Measurements from ENCODE around the gene ECT2L.

Gene ECT2L

DNA sequence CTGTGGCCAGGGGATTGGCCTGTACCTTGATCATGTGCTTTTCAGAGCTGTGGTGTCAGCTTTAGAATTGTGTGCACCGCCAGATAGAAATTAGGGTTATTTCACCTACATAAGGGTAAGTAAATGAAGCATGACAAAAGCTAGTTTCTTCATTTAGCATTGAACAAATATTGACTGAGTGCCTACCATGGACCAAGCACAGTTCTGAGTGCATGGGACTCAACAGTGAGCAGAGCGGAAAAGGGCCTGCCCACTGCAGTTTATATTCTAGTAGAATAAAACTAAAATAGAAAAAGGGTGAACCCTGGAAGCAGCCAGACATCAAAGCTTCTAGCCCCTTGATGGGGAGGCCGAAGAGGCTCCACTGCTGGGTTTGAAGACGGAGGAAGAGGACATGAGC is 25.6 kb downstream of the ECT2L start:
- Mint-ChIP-seq H3K4me1 (ENCODE audit: low read depth) (peaks cover 8% of the 10 kb centered on the region), H3K9me3 (ENCODE audit: low read depth) (no peaks in the 10 kb centered on the region), H3K27me3 (no peaks in the 10 kb centered on the region), H3K27ac (no peak overlapping the region), H3K36me3 (no peaks in the 10 kb centered on the region), H3K4me3 (no peak overlapping the region)

DNA sequence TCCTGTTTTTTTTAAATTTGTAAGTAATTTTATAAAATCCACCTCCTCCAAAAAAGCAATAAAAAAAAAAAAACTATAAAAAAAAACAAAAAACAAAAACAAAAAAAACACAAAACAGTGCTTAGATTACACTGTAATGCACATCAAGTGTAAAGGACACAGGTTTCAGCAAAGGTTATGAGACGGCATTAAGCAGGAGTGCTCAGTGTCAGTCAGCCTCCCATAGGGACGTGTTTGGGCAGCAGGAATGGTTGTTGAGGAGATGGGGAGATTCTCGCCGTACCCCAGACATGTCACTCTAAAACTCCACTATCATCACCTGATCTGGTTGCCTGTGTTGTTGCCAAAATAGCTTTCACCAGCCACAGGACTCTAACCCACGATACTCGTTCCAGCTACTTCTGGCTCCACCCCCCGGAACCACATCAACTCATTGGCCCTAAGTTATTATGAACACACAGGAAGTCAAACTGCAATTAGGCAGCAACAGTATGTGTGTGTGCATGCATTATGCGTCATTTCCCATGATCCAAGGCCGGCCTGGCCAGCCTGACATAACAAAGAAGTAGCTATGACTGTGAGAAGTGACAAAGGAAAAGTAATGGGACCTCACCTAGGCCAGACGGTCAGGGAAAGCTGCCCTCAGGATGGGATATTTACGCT is 28.7 kb downstream of the ECT2L start:
- no peaks in the 10 kb centered on the region for H3K9me3 Mint-ChIP-seq (ENCODE audit: low read depth)
- H3K27me3 Mint-ChIP-seq: no peaks in the 10 kb centered on the region
- no peaks in the 10 kb centered on the region for H3K36me3 Mint-ChIP-seq
- H3K4me1 Mint-ChIP-seq (ENCODE audit: low read depth): peaks cover 7% of the 10 kb centered on the region
- no peak overlapping the region for H3K4me3 Mint-ChIP-seq
- no peak overlapping the region for H3K27ac Mint-ChIP-seq

DNA sequence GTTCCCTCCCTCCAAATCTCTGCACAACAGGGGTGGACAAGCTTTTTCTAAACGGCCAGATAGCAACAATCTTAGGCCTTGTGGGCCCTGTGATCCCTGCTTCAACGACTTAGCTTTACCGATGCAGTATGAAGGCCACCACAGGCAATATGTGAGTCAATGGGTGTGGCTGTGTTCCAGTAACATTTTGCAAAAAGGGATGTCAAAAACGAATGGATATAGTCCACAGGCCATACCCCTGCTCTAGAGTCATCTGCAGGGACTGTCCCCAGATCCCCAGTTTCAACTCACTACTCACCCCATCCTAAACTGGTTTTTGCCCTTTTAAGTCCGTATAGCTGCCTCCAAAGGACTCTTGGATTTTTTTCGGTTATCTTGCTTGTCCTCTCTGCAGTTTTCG is 34.4 kb downstream of the ECT2L start:
- Mint-ChIP-seq H3K4me1 (ENCODE audit: low read depth) (no peaks in the 10 kb centered on the region), H3K9me3 (ENCODE audit: low read depth) (no peaks in the 10 kb centered on the region), H3K36me3 (no peaks in the 10 kb centered on the region)

GRCh38 chr6:138832182-138832581 is 36.3 kb downstream of the ECT2L start:
- H3K4me3 Mint-ChIP-seq: no peak overlapping the region
- no peaks in the 10 kb centered on the region for H3K4me1 Mint-ChIP-seq (ENCODE audit: low read depth)
- no peaks in the 10 kb centered on the region for H3K27me3 Mint-ChIP-seq
- no peaks in the 10 kb centered on the region for H3K9me3 Mint-ChIP-seq (ENCODE audit: low read depth)
- no peaks in the 10 kb centered on the region for H3K36me3 Mint-ChIP-seq
- no peak overlapping the region for H3K27ac Mint-ChIP-seq

More for the DNA sequence above, 34.4 kb downstream of the ECT2L start:
- Mint-ChIP-seq H3K4me3 (no peak overlapping the region), H3K27ac (no peak overlapping the region), H3K27me3 (no peaks in the 10 kb centered on the region)

- Mint-ChIP-seq H3K4me3 (no peak overlapping the region), H3K27ac (no peak overlapping the region), H3K36me3 (no peaks in the 10 kb centered on the region), H3K4me1 (ENCODE audit: low read depth) (no peaks in the 10 kb centered on the region), H3K9me3 (ENCODE audit: low read depth) (no peaks in the 10 kb centered on the region), H3K27me3 (no peaks in the 10 kb centered on the region)
Observed at GRCh38 chr6:138833816-138834539, 38.1 kb downstream of the ECT2L start.

- Mint-ChIP-seq H3K9me3 (ENCODE audit: low read depth) (peaks cover 4% of the 10 kb centered on the region), H3K4me1 (ENCODE audit: low read depth) (no peaks in the 10 kb centered on the region), H3K4me3 (no peak overlapping the region), H3K36me3 (peaks cover 2% of the 10 kb centered on the region), H3K27me3 (no peaks in the 10 kb centered on the region), H3K27ac (no peak overlapping the region)
Observed at GRCh38 chr6:138837246-138837645, 41.4 kb downstream of the ECT2L start.

- Mint-ChIP-seq H3K27ac (no peak overlapping the region), H3K9me3 (ENCODE audit: low read depth) (peaks cover 4% of the 10 kb centered on the region), H3K36me3 (peaks cover 2% of the 10 kb centered on the region), H3K4me3 (no peak overlapping the region), H3K4me1 (ENCODE audit: low read depth) (no peaks in the 10 kb centered on the region), H3K27me3 (peaks cover 2% of the 10 kb centered on the region)
Observed at GRCh38 chr6:138844192-138844591, 48.3 kb downstream of the ECT2L start.

- Mint-ChIP-seq H3K36me3 (no peaks in the 10 kb centered on the region), H3K4me1 (ENCODE audit: low read depth) (no peaks in the 10 kb centered on the region), H3K9me3 (ENCODE audit: low read depth) (no peaks in the 10 kb centered on the region), H3K4me3 (no peak overlapping the region), H3K27ac (no peak overlapping the region), H3K27me3 (peaks cover 2% of the 10 kb centered on the region)
Observed at GRCh38 chr6:138847884-138848283, 52.0 kb downstream of the ECT2L start.

GRCh38 chr6:138848461-138848860 is 52.6 kb downstream of the ECT2L start:
- peaks cover 1% of the 10 kb centered on the region for H3K27me3 Mint-ChIP-seq

GRCh38 chr6:138849791-138850190 is 53.9 kb downstream of the ECT2L start:
- no peaks in the 10 kb centered on the region for H3K4me1 Mint-ChIP-seq (ENCODE audit: low read depth)
- H3K36me3 Mint-ChIP-seq: no peaks in the 10 kb centered on the region
- peaks cover 1% of the 10 kb centered on the region for H3K27me3 Mint-ChIP-seq
- H3K27ac Mint-ChIP-seq: no peak overlapping the region
- no peak overlapping the region for H3K4me3 Mint-ChIP-seq
- no peaks in the 10 kb centered on the region for H3K9me3 Mint-ChIP-seq (ENCODE audit: low read depth)

More at GRCh38 chr6:138848461-138848860, 52.6 kb downstream of the ECT2L start:
- no peak overlapping the region for H3K27ac Mint-ChIP-seq
- no peaks in the 10 kb centered on the region for H3K4me1 Mint-ChIP-seq (ENCODE audit: low read depth)
- H3K36me3 Mint-ChIP-seq: no peaks in the 10 kb centered on the region
- H3K9me3 Mint-ChIP-seq (ENCODE audit: low read depth): no peaks in the 10 kb centered on the region
- no peak overlapping the region for H3K4me3 Mint-ChIP-seq

GRCh38 chr6:138856654-138857053 is 60.8 kb downstream of the ECT2L start:
- H3K27me3 Mint-ChIP-seq: peaks cover 8% of the 10 kb centered on the region
- no peak overlapping the region for H3K27ac Mint-ChIP-seq
- no peaks in the 10 kb centered on the region for H3K9me3 Mint-ChIP-seq (ENCODE audit: low read depth)
- H3K36me3 Mint-ChIP-seq: no peaks in the 10 kb centered on the region
- no peak overlapping the region for H3K4me3 Mint-ChIP-seq
- H3K4me1 Mint-ChIP-seq (ENCODE audit: low read depth): no peaks in the 10 kb centered on the region

DNA sequence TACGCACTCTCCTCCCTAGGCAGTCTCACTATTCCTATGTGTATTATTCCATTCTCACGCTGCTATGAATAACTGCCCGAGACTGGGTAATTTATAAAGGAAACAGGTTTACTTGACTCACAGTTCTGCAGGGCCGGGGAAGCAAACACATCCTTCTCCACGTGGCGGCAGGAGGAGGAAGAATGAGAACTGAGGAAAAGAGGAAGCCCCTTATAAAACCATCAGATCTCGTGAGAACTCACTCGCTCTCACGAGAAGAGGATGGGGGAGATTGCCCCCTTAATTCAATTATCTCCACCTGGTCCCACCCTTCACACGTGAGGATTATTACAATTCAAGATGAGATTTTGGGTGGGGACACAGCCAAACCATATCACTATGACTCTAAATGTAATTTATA is 61.9 kb downstream of the ECT2L start:
- H3K4me3 Mint-ChIP-seq: no peak overlapping the region
- no peaks in the 10 kb centered on the region for H3K36me3 Mint-ChIP-seq
- H3K27ac Mint-ChIP-seq: no peak overlapping the region
- no peaks in the 10 kb centered on the region for H3K9me3 Mint-ChIP-seq (ENCODE audit: low read depth)
- H3K27me3 Mint-ChIP-seq: peaks cover 8% of the 10 kb centered on the region
- H3K4me1 Mint-ChIP-seq (ENCODE audit: low read depth): no peaks in the 10 kb centered on the region

DNA sequence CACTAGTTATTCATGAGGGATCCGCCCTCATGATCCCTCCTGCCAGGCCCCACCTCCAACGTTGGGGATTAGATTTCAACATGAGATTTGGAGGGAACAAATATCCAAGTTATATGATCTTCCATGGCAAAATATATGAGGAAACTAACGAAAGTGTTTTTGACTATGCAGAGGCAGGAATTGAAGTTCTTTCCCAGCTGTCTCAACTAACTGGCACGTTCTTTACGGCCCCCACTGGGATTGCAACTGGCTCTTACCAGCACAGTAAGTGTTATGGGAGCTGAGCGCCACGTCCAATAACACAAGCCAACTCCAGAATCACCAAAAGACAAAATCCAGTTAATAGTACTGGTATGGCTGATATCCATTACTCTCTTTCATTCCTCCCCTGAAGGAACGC is 66.6 kb downstream of the ECT2L start:
- Mint-ChIP-seq H3K4me3 (no peak overlapping the region), H3K27ac (no peak overlapping the region), H3K27me3 (peaks cover 12% of the 10 kb centered on the region), H3K36me3 (peaks cover 3% of the 10 kb centered on the region), H3K9me3 (ENCODE audit: low read depth) (no peaks in the 10 kb centered on the region), H3K4me1 (ENCODE audit: low read depth) (no peaks in the 10 kb centered on the region)

DNA sequence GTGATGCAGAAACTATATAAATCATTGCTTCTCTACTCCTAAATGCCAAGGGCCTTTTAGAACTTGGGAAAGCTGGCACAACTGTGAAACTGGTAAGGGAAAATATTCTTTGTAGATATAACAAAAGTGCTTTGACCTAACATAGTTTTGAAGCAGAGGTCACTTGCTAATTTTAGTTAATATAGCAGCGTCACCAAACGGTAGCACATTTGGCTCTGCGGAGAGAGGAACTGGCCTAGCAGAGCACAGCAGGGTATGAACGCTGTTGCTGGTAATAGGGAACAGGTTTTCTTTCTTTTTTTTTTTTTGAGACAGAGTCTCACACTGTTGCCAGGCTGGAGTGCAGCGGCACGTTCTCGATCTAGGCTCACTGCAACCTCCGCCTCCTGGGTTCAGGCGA is 67.4 kb downstream of the ECT2L start:
- Mint-ChIP-seq H3K27me3 (peaks cover 12% of the 10 kb centered on the region), H3K27ac (no peak overlapping the region), H3K4me1 (ENCODE audit: low read depth) (no peaks in the 10 kb centered on the region), H3K9me3 (ENCODE audit: low read depth) (no peaks in the 10 kb centered on the region), H3K4me3 (no peak overlapping the region), H3K36me3 (peaks cover 3% of the 10 kb centered on the region)

DNA sequence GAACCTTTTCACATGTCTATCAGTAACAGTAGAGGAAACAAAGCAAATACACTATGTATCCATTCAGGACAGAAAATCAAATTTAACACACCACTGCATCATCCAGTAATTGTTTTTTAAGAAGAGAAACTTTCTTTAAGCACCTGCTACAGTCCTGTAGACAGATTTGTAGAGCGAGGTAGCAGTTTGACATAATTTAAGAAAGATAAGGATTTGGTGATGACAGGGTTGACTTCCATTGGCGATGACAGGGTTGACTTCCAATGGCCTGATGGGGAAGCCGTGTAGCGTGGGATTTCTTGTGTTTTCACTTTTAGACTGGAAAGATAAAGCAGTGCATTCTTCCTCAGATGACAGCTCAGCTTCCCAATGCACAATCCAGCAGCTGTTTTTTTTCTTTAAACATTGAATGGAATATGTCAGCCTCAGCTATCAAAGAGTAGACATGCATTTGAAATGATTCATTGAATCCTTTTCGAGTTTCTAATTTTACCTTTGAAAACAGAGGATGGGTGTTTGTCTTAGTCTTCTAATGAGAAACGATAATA is 68.5 kb downstream of the ECT2L start:
- no peak overlapping the region for H3K4me3 Mint-ChIP-seq
- peaks cover 3% of the 10 kb centered on the region for H3K36me3 Mint-ChIP-seq
- no peaks in the 10 kb centered on the region for H3K9me3 Mint-ChIP-seq (ENCODE audit: low read depth)
- peaks cover 8% of the 10 kb centered on the region for H3K27me3 Mint-ChIP-seq
- H3K27ac Mint-ChIP-seq: no peak overlapping the region
- no peaks in the 10 kb centered on the region for H3K4me1 Mint-ChIP-seq (ENCODE audit: low read depth)
